IMR-90 (cell line): ENCODE measurements around the gene HS3ST2. TPM values are rescaled to one million over a fixed set of nuclear protein-coding genes. Genes with fewer than 3 reads are reported as not detected.

Source experiments
- ATAC-seq: fragments of 200-7000 bp; cut with Tn5 transposase; 2 replicates; pipeline ENCODE4 v1.9.1; 2020; ENCODE audit warnings: low read depth, mild to moderate bottlenecking, moderate library complexity
- BruUV-seq: library from RNA; stranded (reverse); fragments of 400-500 nt; replicated peaks from 2 replicates; lab custom pipeline; 2021; lab: Mats Ljungman, UMichigan
- CTCF ChIA-PET: fragments of 300-600 bp; formaldehyde crosslinking; extraction: SDS; loops from one replicate; lab custom pipeline; 2021; ENCODE audit warnings: antibody characterized with exemption; lab: Yijun Ruan, JAX
- POLR2A ChIA-PET: fragments of 300-600 bp; sonication (Branson Sonifier 250); formaldehyde crosslinking; loops from one replicate; lab custom pipeline; 2022; ENCODE audit warnings: antibody characterized with exemption; ENCODE audit not compliant: unreplicated experiment; lab: Charles Lee
- DNase-seq: peaks from one replicate; pipeline ENCODE4 v3.0.0; 2013
- H2AFZ ChIP-seq: replicated peaks from 2 replicates; pipeline ENCODE3; 2013; ENCODE audit warnings: low read length, mild to moderate bottlenecking; ENCODE audit not compliant: poor library complexity
- H2AK5ac ChIP-seq: 2 replicates; pipeline ENCODE4 v1.6.1; 2013; ENCODE audit warnings: low read depth, low read length, inconsistent platforms
- H2AK9ac ChIP-seq: replicated peaks from 2 replicates; pipeline ENCODE3; 2013; ENCODE audit warnings: mild to moderate bottlenecking, low read depth, low read length, moderate library complexity; ENCODE audit not compliant: poor library complexity
- H2BK120ac ChIP-seq: 2 replicates; pipeline ENCODE4 v1.6.1; 2013; ENCODE audit warnings: low read depth, low read length, inconsistent platforms
- H2BK15ac ChIP-seq: 3 replicates; pipeline ENCODE4 v1.6.1; 2013; ENCODE audit warnings: low read depth, low read length, inconsistent platforms
- H2BK20ac ChIP-seq: 2 replicates; pipeline ENCODE4 v1.6.1; 2013; ENCODE audit warnings: low read depth, mild to moderate bottlenecking, inconsistent platforms, low read length, moderate library complexity
- H2BK5ac ChIP-seq: 2 replicates; pipeline ENCODE4 v1.6.1; 2013; ENCODE audit warnings: mild to moderate bottlenecking, low read depth, low read length, inconsistent platforms; ENCODE audit not compliant: poor library complexity, severe bottlenecking
- H3K14ac ChIP-seq: replicated peaks from 2 replicates; pipeline ENCODE4 v1.6.1; 2013; ENCODE audit warnings: low read depth, low read length, inconsistent platforms
- H3K18ac ChIP-seq: 2 replicates; pipeline ENCODE4 v1.6.1; 2013; ENCODE audit warnings: low read depth, low read length, control low read depth
- H3K23ac ChIP-seq: 2 replicates; pipeline ENCODE4 v1.6.1; 2013; ENCODE audit warnings: low read depth, low read length, inconsistent platforms
- H3K27ac ChIP-seq: 2 replicates; pipeline ENCODE4 v1.5.1; 2013; ENCODE audit warnings: mild to moderate bottlenecking, control low read depth, low read length; ENCODE audit not compliant: insufficient read depth
- H3K27me3 ChIP-seq: 2 replicates; pipeline ENCODE4 v1.6.1; 2013; ENCODE audit warnings: low read length; ENCODE audit not compliant: control insufficient read depth, insufficient read depth
- H3K36me3 ChIP-seq: 2 replicates; pipeline ENCODE4 v1.6.1; 2013; ENCODE audit warnings: low read length, mixed read lengths; ENCODE audit not compliant: control insufficient read depth, insufficient read depth
- H3K4ac ChIP-seq: 2 replicates; pipeline ENCODE4 v1.6.1; 2013; ENCODE audit warnings: low read depth, low read length, inconsistent platforms
- H3K4me1 ChIP-seq: 2 replicates; pipeline ENCODE4 v1.6.1; 2013; ENCODE audit warnings: low read length, mixed read lengths; ENCODE audit not compliant: control insufficient read depth, insufficient read depth
- H3K4me2 ChIP-seq: 2 replicates; pipeline ENCODE4 v1.6.1; 2013; ENCODE audit warnings: low read depth, mild to moderate bottlenecking, control low read depth, low read length, moderate library complexity
- H3K4me3 ChIP-seq: 2 replicates; pipeline ENCODE4 v1.5.1; 2013; ENCODE audit warnings: low read depth, mild to moderate bottlenecking, control low read depth, low read length, moderate library complexity; ENCODE audit not compliant: insufficient read depth
- H3K56ac ChIP-seq: 2 replicates; pipeline ENCODE4 v1.6.1; 2013; ENCODE audit warnings: low read length, inconsistent platforms; ENCODE audit not compliant: insufficient read depth; ENCODE audit errors: extremely low read depth
- H3K79me1 ChIP-seq, 2 experiments: 2 replicates each; pipeline ENCODE4 v1.6.1; 2013; ENCODE audit warnings: low read length in 2 of 2, inconsistent platforms in 1 of 2, low read depth in 1 of 2
- H3K9ac ChIP-seq: 2 replicates; pipeline ENCODE4 v1.6.1; 2013; ENCODE audit warnings: low read depth, low read length, control low read depth
- H3K9me1 ChIP-seq: 2 replicates; pipeline ENCODE4 v1.6.1; 2013; ENCODE audit warnings: low read length, inconsistent platforms; ENCODE audit not compliant: insufficient read depth
- H3K9me3 ChIP-seq: 2 replicates; pipeline ENCODE4 v1.6.1; 2013; ENCODE audit warnings: low read length; ENCODE audit not compliant: control insufficient read depth, insufficient read depth
- H4K20me1 ChIP-seq: 2 replicates; pipeline ENCODE4 v1.6.1; 2013; ENCODE audit warnings: low read length, inconsistent platforms; ENCODE audit not compliant: insufficient read depth
- H4K5ac ChIP-seq: 2 replicates; pipeline ENCODE4 v1.6.1; 2013; ENCODE audit warnings: mild to moderate bottlenecking, low read depth, low read length, control low read depth
- H4K8ac ChIP-seq, 2 experiments: 2 replicates each; pipeline ENCODE4 v1.6.1; 2013; ENCODE audit warnings: low read depth in 2 of 2, low read length in 2 of 2, control low read depth in 1 of 2, inconsistent platforms in 1 of 2
- H4K91ac ChIP-seq: 2 replicates; pipeline ENCODE4 v1.6.1; 2013; ENCODE audit warnings: low read depth, low read length, inconsistent platforms; ENCODE audit not compliant: insufficient read depth
- RFX5 ChIP-seq: IDR thresholded peaks from 2 replicates; pipeline ENCODE4 v1.8.0; 2012; ENCODE audit warnings: low read depth, mild to moderate bottlenecking, low read length, moderate library complexity
- dilution Hi-C: fragments of 300-500 bp; cut with HindIII; formaldehyde crosslinking; loops from one replicate; pipeline ENCODE4 v1.14.3; 2018; ENCODE audit warnings: low sequenced_read_pairs; ENCODE audit not compliant: unreplicated experiment
- in situ Hi-C: fragments of 300-500 bp; cut with MboI; formaldehyde crosslinking; loops from 3 replicates; pipeline ENCODE4 v1.14.3; 2019; ENCODE audit warnings: low sequenced_read_pairs, inconsistent platforms, mixed read lengths
- intact Hi-C: fragments of 100-400 bp; cut with micrococcal nuclease; formaldehyde crosslinking; loops from 2 replicates; pipeline ENCODE4 v1.10.0; 2022
- polyA plus RNA-seq, 3 experiments: library from polyadenylated mRNA; depleted of rRNA; stranded (reverse); fragments of >200 nt; gene quantifications; 2 replicates each; pipeline ENCODE4 v1.2.3, GENCODE V29; 2012; ENCODE audit warnings: low replicate concordance in 1 of 3
- total RNA-seq: library from RNA; depleted of rRNA; stranded (reverse); fragments of >200 nt; gene quantifications from 2 replicates; pipeline ENCODE4 v1.2.3, GENCODE V29; 2012

Gene HS3ST2
- total and polyA plus RNA-seq, 2 of the 4 experiments (the other 2 are of a cell fraction), result not detected

DNA sequence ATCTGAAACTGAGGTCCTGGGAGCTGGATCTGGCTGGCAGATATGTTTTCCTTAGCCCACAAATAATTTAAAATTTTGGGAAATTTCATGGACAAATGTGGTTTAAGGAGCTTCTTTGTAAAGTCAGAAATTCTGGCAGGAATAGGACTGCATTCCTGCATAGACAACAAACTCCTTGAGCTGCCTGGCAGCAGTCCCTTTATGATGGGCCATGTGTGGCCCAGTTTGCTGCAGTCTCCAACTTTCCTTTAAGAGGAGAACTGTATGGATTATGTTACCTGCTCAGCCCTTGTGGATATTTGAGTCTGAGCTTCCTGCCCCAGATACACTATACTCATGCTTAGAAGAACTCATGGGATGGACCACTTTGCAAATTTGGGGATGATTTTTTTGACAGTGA, 48.5 kb upstream of the HS3ST2 start:
- Histone ChIP-seq H3K9me3 (no peaks in the 10 kb centered on the region), H3K4ac (no peak overlapping the region), H4K91ac (no peak overlapping the region), H3K4me2 (no peak overlapping the region), H3K4me3 (no peak overlapping the region), H2AK5ac (no peak overlapping the region), H2BK120ac (no peak overlapping the region), H3K36me3 (no peaks in the 10 kb centered on the region), H3K27me3 (no peaks in the 10 kb centered on the region), H4K20me1 (no peaks in the 10 kb centered on the region), H3K27ac (no peak overlapping the region), H2BK15ac (no peak overlapping the region), H3K9me1 (no peaks in the 10 kb centered on the region), H2BK20ac (no peak overlapping the region), H2AFZ (no peak overlapping the region), H4K5ac (no peak overlapping the region), H3K23ac (no peak overlapping the region), H3K79me1 (no peaks in the 10 kb centered on the region), H3K14ac (no peak overlapping the region), H2BK5ac (no peak overlapping the region), H2AK9ac (no peak overlapping the region), H3K4me1 (no peaks in the 10 kb centered on the region), H4K8ac (no peak overlapping the region), H3K9ac (no peak overlapping the region), H3K18ac (no peak overlapping the region), H3K56ac (no peak overlapping the region)
- dilution Hi-C loops (no loop called here), intact Hi-C loops (no loop called here), in situ Hi-C loops (no loop called here)
- ATAC-seq (no peak), DNase-seq (no peak)
- CTCF ChIA-PET, result no interaction called here
- BruUV-seq, result no TSS peak
- TF ChIP-seq RFX5, result no peak
- POLR2A ChIA-PET, result no interaction called here
